H9 (cell line): ENCODE measurements around the gene SLC44A2. TPM values are rescaled to one million over a fixed set of nuclear protein-coding genes. Genes with fewer than 3 reads are reported as not detected.

Experiments
- DNase-seq: peaks from one replicate; pipeline ENCODE4 v3.0.0-alpha.2; 2017
- H2AFZ ChIP-seq: one replicate; pipeline ENCODE4 v1.6.1; 2013; ENCODE audit warnings: mild to moderate bottlenecking, low read length, control low read depth, moderate library complexity
- H2AK5ac ChIP-seq: 2 replicates; pipeline ENCODE4 v1.6.1; 2013; ENCODE audit warnings: low read length, control low read depth, mixed read lengths; ENCODE audit not compliant: insufficient read length
- H2BK120ac ChIP-seq: one replicate; pipeline ENCODE4 v1.6.1; 2013; ENCODE audit warnings: low read depth, mild to moderate bottlenecking, low read length, control low read depth, inconsistent platforms; ENCODE audit not compliant: poor library complexity, severe bottlenecking
- H2BK12ac ChIP-seq: 2 replicates; pipeline ENCODE4 v1.6.1; 2013; ENCODE audit warnings: low read length, control low read depth, mixed read lengths, low read depth; ENCODE audit not compliant: insufficient read length
- H2BK15ac ChIP-seq: 2 replicates; pipeline ENCODE4 v1.6.1; 2013; ENCODE audit warnings: low read depth, low read length, control low read depth
- H2BK20ac ChIP-seq: one replicate; pipeline ENCODE4 v1.6.1; 2013; ENCODE audit warnings: low read depth, mild to moderate bottlenecking, low read length, control low read depth, inconsistent platforms; ENCODE audit not compliant: poor library complexity, severe bottlenecking
- H2BK5ac ChIP-seq: 2 replicates; pipeline ENCODE4 v1.6.1; 2013; ENCODE audit warnings: low read length, control low read depth, mixed read lengths; ENCODE audit not compliant: insufficient read length
- H3K14ac ChIP-seq: 2 replicates; pipeline ENCODE4 v1.6.1; 2013; ENCODE audit warnings: low read length, control low read depth; ENCODE audit not compliant: insufficient read depth
- H3K18ac ChIP-seq: 2 replicates; pipeline ENCODE4 v1.6.1; 2013; ENCODE audit warnings: low read depth, mild to moderate bottlenecking, mixed read lengths, low read length, control low read depth; ENCODE audit not compliant: insufficient read length
- H3K23ac ChIP-seq: 2 replicates; pipeline ENCODE4 v1.6.1; 2013; ENCODE audit warnings: low read length, control low read depth, mixed read lengths, low read depth; ENCODE audit not compliant: insufficient read length
- H3K23me2 ChIP-seq: 2 replicates; pipeline ENCODE4 v1.6.1; 2013; ENCODE audit warnings: low read depth, mild to moderate bottlenecking, mixed read lengths, low read length, control low read depth; ENCODE audit not compliant: insufficient read length, poor library complexity, severe bottlenecking
- H3K27ac ChIP-seq: 2 replicates; pipeline ENCODE4 v1.5.1; 2013; ENCODE audit warnings: low read length, control low read depth, mixed read lengths, low read depth; ENCODE audit not compliant: insufficient read length
- H3K27me3 ChIP-seq: 2 replicates; pipeline ENCODE4 v1.6.1; 2013; ENCODE audit warnings: low read length, control low read depth, inconsistent platforms; ENCODE audit not compliant: insufficient read depth
- H3K4ac ChIP-seq: 2 replicates; pipeline ENCODE4 v1.6.1; 2013; ENCODE audit warnings: low read depth, mild to moderate bottlenecking, control low read depth, inconsistent platforms, low read length, moderate library complexity
- H3K4me1 ChIP-seq: 2 replicates; pipeline ENCODE4 v1.6.1; 2013; ENCODE audit warnings: low read length, control low read depth, inconsistent platforms; ENCODE audit not compliant: insufficient read depth
- H3K4me2 ChIP-seq: 2 replicates; pipeline ENCODE4 v1.6.1; 2013; ENCODE audit warnings: low read length, control low read depth, mixed read lengths; ENCODE audit not compliant: insufficient read length, insufficient read depth
- H3K56ac ChIP-seq: 2 replicates; pipeline ENCODE4 v1.6.1; 2013; ENCODE audit warnings: low read depth, mild to moderate bottlenecking, mixed read lengths, low read length, control low read depth; ENCODE audit not compliant: insufficient read length
- H3K79me1 ChIP-seq: 2 replicates; pipeline ENCODE4 v1.6.1; 2013; ENCODE audit warnings: low read depth, mild to moderate bottlenecking, moderate library complexity, low read length, control low read depth, inconsistent platforms; ENCODE audit not compliant: insufficient read depth, poor library complexity, severe bottlenecking
- H3K79me2 ChIP-seq: 2 replicates; pipeline ENCODE4 v1.6.1; 2013; ENCODE audit warnings: low read length, control low read depth, inconsistent platforms; ENCODE audit not compliant: insufficient read depth
- H3K9ac ChIP-seq: 2 replicates; pipeline ENCODE4 v1.6.1; 2013; ENCODE audit warnings: low read length, control low read depth, mixed read lengths; ENCODE audit not compliant: insufficient read length; ENCODE audit errors: extremely low read depth
- H3K9me3 ChIP-seq: one replicate; pipeline ENCODE4 v1.6.1; 2013; ENCODE audit warnings: low read depth, low read length, inconsistent platforms; ENCODE audit not compliant: control insufficient read depth
- H3T11ph ChIP-seq: one replicate; pipeline ENCODE4 v1.6.1; 2013; ENCODE audit warnings: mild to moderate bottlenecking, low read length, control low read depth, inconsistent platforms
- H4K20me1 ChIP-seq: one replicate; pipeline ENCODE4 v1.6.1; 2013; ENCODE audit not compliant: control insufficient read depth, insufficient read length, insufficient read depth
- H4K5ac ChIP-seq: 2 replicates; pipeline ENCODE4 v1.6.1; 2013; ENCODE audit warnings: low read depth, mild to moderate bottlenecking, mixed read lengths, low read length, control low read depth; ENCODE audit not compliant: insufficient read length
- H4K8ac ChIP-seq: replicated peaks from 2 replicates; pipeline ENCODE4 v1.6.1; 2013; ENCODE audit warnings: low read length, control low read depth, mixed read lengths, low read depth; ENCODE audit not compliant: insufficient read length
- H4K91ac ChIP-seq: 2 replicates; pipeline ENCODE4 v1.6.1; 2013; ENCODE audit warnings: low read depth, mild to moderate bottlenecking, moderate library complexity, mixed read lengths, low read length, control low read depth; ENCODE audit not compliant: insufficient read length
- H3K27ac Mint-ChIP-seq, 3 experiments: 2 replicates in 2 of 3; 3 replicates in 1 of 3; pipeline ENCODE4 v1.8.0; 2020 to 2021; ENCODE audit warnings: mixed read lengths in 3 of 3, mild to moderate bottlenecking in 1 of 3, moderate library complexity in 1 of 3
- H3K27me3 Mint-ChIP-seq: 2 replicates; pipeline ENCODE4 v1.8.0; 2021; ENCODE audit warnings: low read depth, mild to moderate bottlenecking, moderate library complexity, mixed read lengths
- H3K36me3 Mint-ChIP-seq, 3 experiments: 2 replicates in 2 of 3; 3 replicates in 1 of 3; pipeline ENCODE4 v1.8.0; 2020 to 2021; ENCODE audit warnings: low read depth in 3 of 3, mixed read lengths in 3 of 3; ENCODE audit not compliant: insufficient read depth in 1 of 3
- H3K4me1 Mint-ChIP-seq, 2 experiments: 2 replicates each; pipeline ENCODE4 v1.8.0; 2020; ENCODE audit warnings: mixed read lengths in 2 of 2
- H3K4me3 Mint-ChIP-seq, 2 experiments: 2 replicates in 1 of 2; 3 replicates in 1 of 2; pipeline ENCODE4 v1.8.0; 2020 to 2021; ENCODE audit warnings: mild to moderate bottlenecking in 2 of 2, mixed read lengths in 2 of 2, moderate library complexity in 1 of 2
- H3K9me3 Mint-ChIP-seq, 2 experiments: 2 replicates in 1 of 2; 3 replicates in 1 of 2; pipeline ENCODE4 v1.8.0; 2020; ENCODE audit warnings: mild to moderate bottlenecking in 2 of 2, mixed read lengths in 2 of 2, moderate library complexity in 1 of 2
- WGBS: extraction: QIAGEN DNeasy Blood & Tissue Kit; methylation state at CpG from one replicate; pipeline ENCODE4 v1.1.7; 2013; ENCODE audit warnings: missing lambda C conversion rate, low lambda C conversion rate, mixed read lengths; ENCODE audit not compliant: insufficient read length; ENCODE audit errors: extremely low coverage; 5-methylcytosine and 5-hydroxymethylcytosine counted together
- total RNA-seq: library from RNA; stranded (reverse); gene quantifications from 2 replicates; pipeline ENCODE4 v1.2.1, GENCODE V29; 2021
- TF ChIP-seq, protein P1 (sequence below): fragments of 200-600 bp; sonication (generic); conservative IDR thresholded peaks from 3 replicates; pipeline ENCODE4 v1.8.0; 2021; ENCODE audit warnings: antibody characterized with exemption, mild to moderate bottlenecking

The SLC44A2 gene
- total RNA-seq, 1 experiment from 2014 or later, result 121 TPM

DNA sequence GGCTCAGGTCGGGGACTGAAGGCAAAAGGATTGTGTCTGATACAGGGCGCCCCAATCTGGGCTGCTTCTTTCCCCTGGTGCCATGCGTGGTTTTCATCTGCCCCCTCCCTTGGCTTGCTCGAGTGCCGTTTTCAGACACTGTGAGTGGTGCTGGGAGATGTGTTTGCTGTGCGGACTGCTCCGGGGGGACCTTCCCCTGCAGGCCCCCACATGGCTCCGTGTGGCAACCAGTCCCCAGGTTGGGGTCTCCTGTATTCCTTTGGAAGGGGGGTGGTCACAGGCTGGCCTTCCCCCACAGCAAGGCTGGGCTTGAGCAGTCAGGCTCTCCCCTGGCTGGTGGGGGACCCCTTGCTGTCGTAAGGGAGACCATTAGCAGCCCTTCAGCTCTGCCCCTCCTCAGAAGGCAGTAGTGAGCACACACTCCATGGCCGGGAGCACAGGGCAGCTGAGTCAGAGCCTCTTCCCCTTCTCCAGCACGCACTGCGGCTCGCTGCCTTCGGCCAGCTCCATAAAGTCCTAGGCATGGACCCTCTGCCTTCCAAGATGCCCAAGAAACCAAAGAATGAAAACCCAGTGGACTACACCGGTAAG lies 55.3 kb downstream of the SLC44A2 start:
- Histone ChIP-seq H3K27ac (no peak overlapping the region), H3K9ac (no peak overlapping the region), H3K4me2 (no peak overlapping the region), H3K79me1 (peaks cover 11% of the 10 kb centered on the region), H3K23ac (no peak overlapping the region), H3K4ac (no peak overlapping the region), H3K79me2 (peaks cover 3% of the 10 kb centered on the region; the same call in 1 of the 2 replicates), H2BK12ac (no peak overlapping the region), H3K56ac (no peak overlapping the region), H3K18ac (no peak overlapping the region), H4K5ac (no peak overlapping the region), H2BK15ac (no peak overlapping the region), H4K8ac (peak overlapping the region; percentile 63), H2AK5ac (no peak overlapping the region), H3T11ph (no peak overlapping the region), H3K14ac (no peak overlapping the region), H3K27me3 (no peaks in the 10 kb centered on the region), H4K91ac (no peak overlapping the region), H2BK5ac (no peak overlapping the region), H2AFZ (no peak overlapping the region), H3K23me2 (no peaks in the 10 kb centered on the region), H3K4me1 (no peaks in the 10 kb centered on the region), H2BK120ac (no peak overlapping the region), H2BK20ac (no peak overlapping the region), H4K20me1 (peaks cover 3% of the 10 kb centered on the region), H3K9me3 (no peaks in the 10 kb centered on the region)
- Mint-ChIP-seq H3K4me3 (no peak overlapping the region), H3K4me1 (no peaks in the 10 kb centered on the region), H3K27me3 (no peaks in the 10 kb centered on the region; the same call in 1 of the 2 replicates), H3K9me3 (no peaks in the 10 kb centered on the region), H3K27ac (peak overlapping the region in 2 of 3 experiments; percentile 53 to 72; a peak in 1 of 7 replicates), H3K36me3 (peaks cover 67 to 100% (median 97%) of the 10 kb centered on the region in 3 experiments)
- no peak for DNase-seq
- no CpG with 5 or more reads among the region's 15 CpGs for WGBS
- TF ChIP-seq, protein P1, sequence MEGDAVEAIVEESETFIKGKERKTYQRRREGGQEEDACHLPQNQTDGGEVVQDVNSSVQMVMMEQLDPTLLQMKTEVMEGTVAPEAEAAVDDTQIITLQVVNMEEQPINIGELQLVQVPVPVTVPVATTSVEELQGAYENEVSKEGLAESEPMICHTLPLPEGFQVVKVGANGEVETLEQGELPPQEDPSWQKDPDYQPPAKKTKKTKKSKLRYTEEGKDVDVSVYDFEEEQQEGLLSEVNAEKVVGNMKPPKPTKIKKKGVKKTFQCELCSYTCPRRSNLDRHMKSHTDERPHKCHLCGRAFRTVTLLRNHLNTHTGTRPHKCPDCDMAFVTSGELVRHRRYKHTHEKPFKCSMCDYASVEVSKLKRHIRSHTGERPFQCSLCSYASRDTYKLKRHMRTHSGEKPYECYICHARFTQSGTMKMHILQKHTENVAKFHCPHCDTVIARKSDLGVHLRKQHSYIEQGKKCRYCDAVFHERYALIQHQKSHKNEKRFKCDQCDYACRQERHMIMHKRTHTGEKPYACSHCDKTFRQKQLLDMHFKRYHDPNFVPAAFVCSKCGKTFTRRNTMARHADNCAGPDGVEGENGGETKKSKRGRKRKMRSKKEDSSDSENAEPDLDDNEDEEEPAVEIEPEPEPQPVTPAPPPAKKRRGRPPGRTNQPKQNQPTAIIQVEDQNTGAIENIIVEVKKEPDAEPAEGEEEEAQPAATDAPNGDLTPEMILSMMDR, result no peak
